SK-N-SH treated with all-trans-retinoic acid at 6 μM for 48 hours (cell line): ENCODE data around the gene TENT4B.

Experiments used
- ATAC-seq: fragments of 200-7000 bp; cut with Tn5 transposase; 3 replicates; pipeline ENCODE4 v1.9.1; 2020; ENCODE audit warnings: mild to moderate bottlenecking, moderate library complexity
- ARNTL ChIP-seq: fragments of 450-650 bp; formaldehyde crosslinking; IDR thresholded peaks from 2 replicates; pipeline ENCODE4 v1.5.0; 2020; ENCODE audit warnings: low read depth, mild to moderate bottlenecking, moderate library complexity, borderline replicate concordance
- BACH2 ChIP-seq: fragments of 250-450 bp; sonication (Bioruptor Pico); IDR thresholded peaks from 2 replicates; pipeline ENCODE4 v1.9.0; 2021; ENCODE audit warnings: mild to moderate bottlenecking, borderline replicate concordance
- CSDC2 ChIP-seq: fragments of 250-450 bp; sonication (Bioruptor Pico); IDR thresholded peaks from 2 replicates; pipeline ENCODE4 v1.5.0; 2020; ENCODE audit warnings: mild to moderate bottlenecking, moderate library complexity
- ESRRG ChIP-seq: fragments of 250-450 bp; sonication (Bioruptor Pico); IDR thresholded peaks from 2 replicates; pipeline ENCODE4 v1.6.1; 2021; ENCODE audit warnings: mild to moderate bottlenecking
- GLIS3 ChIP-seq: fragments of 250-450 bp; sonication (Bioruptor Pico); IDR thresholded peaks from 2 replicates; pipeline ENCODE4 v1.5.0; 2020; ENCODE audit warnings: mild to moderate bottlenecking, moderate library complexity
- OSR1 ChIP-seq: fragments of 250-450 bp; sonication (Bioruptor Pico); IDR thresholded peaks from 2 replicates; pipeline ENCODE4 v1.8.0; 2022; ENCODE audit warnings: moderate library complexity, mild to moderate bottlenecking, inconsistent platforms
- PPARA ChIP-seq: fragments of 250-450 bp; sonication (Bioruptor Pico); IDR thresholded peaks from 2 replicates; pipeline ENCODE4 v1.5.0; 2020; ENCODE audit warnings: mild to moderate bottlenecking, borderline replicate concordance
- RARB ChIP-seq: fragments of 250-450 bp; sonication (Bioruptor Pico); IDR thresholded peaks from 2 replicates; pipeline ENCODE4 v1.8.0; 2021; ENCODE audit warnings: mild to moderate bottlenecking, moderate library complexity
- SNAI2 ChIP-seq: fragments of 250-450 bp; sonication (Bioruptor Pico); IDR thresholded peaks from 2 replicates; pipeline ENCODE4 v1.5.0; 2020; ENCODE audit warnings: mild to moderate bottlenecking, moderate library complexity
- TCF4 ChIP-seq: fragments of 250-450 bp; sonication (Bioruptor Pico); IDR thresholded peaks from 2 replicates; pipeline ENCODE4 v1.8.0; 2021; ENCODE audit warnings: mild to moderate bottlenecking, moderate library complexity, borderline replicate concordance
- TOX ChIP-seq: fragments of 250-450 bp; sonication (Bioruptor Pico); IDR thresholded peaks from 2 replicates; pipeline ENCODE4 v1.8.0; 2021; ENCODE audit warnings: mild to moderate bottlenecking, moderate library complexity, borderline replicate concordance
- ZC3H10 ChIP-seq: fragments of 250-450 bp; sonication (Bioruptor Pico); IDR thresholded peaks from 2 replicates; pipeline ENCODE4 v1.5.1; 2021; ENCODE audit warnings: mild to moderate bottlenecking, moderate library complexity
- ZFP3 ChIP-seq: fragments of 250-450 bp; sonication (Bioruptor Pico); IDR thresholded peaks from 2 replicates; pipeline ENCODE4 v1.5.0; 2020; ENCODE audit warnings: mild to moderate bottlenecking, moderate library complexity
- ZFP30 ChIP-seq: fragments of 450-650 bp; formaldehyde crosslinking; IDR thresholded peaks from 2 replicates; pipeline ENCODE4 v1.5.0; 2022; ENCODE audit warnings: mild to moderate bottlenecking, moderate library complexity
- ZNF70 ChIP-seq: fragments of 450-650 bp; formaldehyde crosslinking; IDR thresholded peaks from 2 replicates; pipeline ENCODE4 v1.5.0; 2020; ENCODE audit warnings: mild to moderate bottlenecking, moderate library complexity
- ZNF8 ChIP-seq: fragments of 450-650 bp; formaldehyde crosslinking; IDR thresholded peaks from 2 replicates; pipeline ENCODE4 v1.5.0; 2020; ENCODE audit warnings: mild to moderate bottlenecking, moderate library complexity
- TF ChIP-seq, protein P1 (sequence below): fragments of 250-450 bp; sonication (Bioruptor Pico); IDR thresholded peaks from 2 replicates; pipeline ENCODE4 v1.8.0; 2021; ENCODE audit warnings: low read depth, mild to moderate bottlenecking, moderate library complexity, borderline replicate concordance
- TF ChIP-seq, protein P2 (sequence below): fragments of 250-450 bp; sonication (Bioruptor Pico); IDR thresholded peaks from 2 replicates; pipeline ENCODE4 v1.5.0; 2020; ENCODE audit warnings: mild to moderate bottlenecking, moderate library complexity
- TF ChIP-seq, protein P3 (sequence below): fragments of 250-450 bp; sonication (Bioruptor Pico); IDR thresholded peaks from 2 replicates; pipeline ENCODE4 v1.8.0; 2020; ENCODE audit warnings: mild to moderate bottlenecking, moderate library complexity, borderline replicate concordance
- TF ChIP-seq, protein P4 (sequence below): fragments of 250-450 bp; sonication (Bioruptor Pico); IDR thresholded peaks from 2 replicates; pipeline ENCODE4 v1.5.1; 2021; ENCODE audit warnings: mild to moderate bottlenecking, moderate library complexity

TENT4B gene

DNA sequence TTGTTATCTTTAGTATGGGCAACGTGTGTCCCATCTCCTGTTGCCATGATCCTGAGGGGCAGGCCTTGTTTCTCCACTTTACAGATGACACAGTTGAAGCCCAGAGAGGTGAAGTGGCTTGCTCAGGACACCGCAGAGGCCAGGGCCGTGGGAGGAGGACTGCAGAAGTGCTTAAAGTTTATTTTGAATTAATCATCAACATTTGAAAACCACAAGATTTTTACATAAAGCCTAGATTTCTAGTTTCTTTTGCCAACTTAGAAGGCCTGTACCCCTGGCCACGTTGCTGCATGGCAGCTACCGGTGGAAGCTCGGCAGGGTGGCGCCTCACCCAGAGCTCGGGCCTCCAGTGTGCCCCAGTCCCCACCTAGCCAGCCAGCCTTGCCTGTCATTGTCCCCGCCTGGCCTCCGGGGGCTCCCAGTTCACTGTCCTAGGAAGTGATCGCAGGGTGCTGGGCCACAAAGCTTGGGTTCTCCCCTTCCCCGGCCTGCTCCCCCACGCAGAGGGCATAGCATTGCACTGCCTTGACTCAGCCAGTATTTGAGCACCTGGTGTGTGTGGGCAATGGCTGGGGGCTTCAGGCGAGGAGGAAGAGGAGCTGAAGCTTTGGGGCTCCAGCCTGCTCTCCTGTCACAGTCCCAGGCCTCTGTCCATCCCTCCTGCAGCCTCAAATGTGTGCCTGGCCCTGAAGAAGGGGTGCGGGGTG, 98.4 kb downstream of the TENT4B start:
- TF ChIP-seq CSDC2 (CRISPR knock-in tag), result no peak
- no peak for TF ChIP-seq ESRRG (CRISPR knock-in tag)
- no peak for TF ChIP-seq ZNF8 (CRISPR knock-in tag)
- no peak for TF ChIP-seq ARNTL (CRISPR knock-in tag)
- TF ChIP-seq, all 23 proteins: peak for 0
- ATAC-seq, result peak; percentile 54

DNA sequence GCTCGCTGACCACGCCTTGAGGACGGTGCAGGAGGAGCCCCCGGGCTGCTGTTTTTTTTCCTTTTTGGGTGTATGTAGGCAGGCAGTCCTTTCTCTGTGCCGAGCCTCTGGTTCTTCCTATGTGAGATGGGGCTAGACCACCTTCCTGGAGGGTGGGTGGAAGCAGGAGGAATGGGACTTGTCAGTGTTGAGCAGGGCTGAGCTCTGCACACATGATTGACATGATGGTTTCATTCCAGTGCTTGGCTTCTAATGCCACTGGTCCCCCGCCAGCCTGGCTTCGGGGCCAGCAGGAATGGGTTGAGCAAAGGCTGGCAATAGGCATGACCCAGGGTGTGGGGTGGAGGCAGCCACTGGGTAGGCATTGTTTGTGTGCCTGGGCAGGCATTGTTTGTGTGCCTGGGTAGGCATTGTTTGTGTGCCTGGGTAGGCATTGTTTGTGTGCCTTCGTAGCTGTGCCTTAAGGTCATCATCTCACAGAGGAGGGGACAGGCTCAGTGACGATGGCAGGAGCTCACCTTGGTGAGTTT, 99.0 kb downstream of the TENT4B start:
- no peak for ATAC-seq
- TF ChIP-seq BACH2 (CRISPR knock-in tag), result no peak

DNA sequence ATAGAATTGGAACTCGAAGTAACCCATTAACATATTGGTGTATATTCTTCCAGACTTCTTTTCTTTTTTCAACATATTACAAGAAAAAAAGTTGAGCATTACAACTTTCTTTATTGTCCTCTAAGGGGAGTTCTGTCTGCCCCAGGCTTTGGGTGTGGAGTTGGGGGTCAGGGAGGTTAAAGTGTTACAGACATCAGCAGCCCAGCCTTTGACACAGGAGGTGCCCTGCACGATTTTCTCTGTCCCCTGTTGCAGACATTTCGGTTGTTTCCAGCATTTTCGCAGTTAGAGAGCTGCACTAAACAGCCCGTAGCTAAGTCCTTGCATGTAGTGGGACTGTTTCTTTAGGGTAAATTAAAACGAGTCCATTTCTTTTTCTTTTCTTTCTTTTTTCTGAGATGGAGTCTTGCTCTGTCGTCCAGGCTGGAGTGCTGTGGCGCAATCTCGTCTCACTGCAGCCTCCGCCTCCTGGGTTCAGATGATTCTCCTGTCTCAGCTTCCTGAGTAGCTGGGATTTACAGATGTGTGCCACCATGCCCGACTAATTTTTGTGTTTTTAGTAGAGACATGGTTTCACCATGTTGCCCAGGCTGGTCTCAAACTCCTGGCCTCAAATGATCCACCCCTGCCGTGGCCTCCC, 99.9 kb downstream of the TENT4B start:
- ATAC-seq, result no peak
- no peak for TF ChIP-seq OSR1 (CRISPR knock-in tag)
- TF ChIP-seq RARB (CRISPR knock-in tag), result no peak
- no peak for TF ChIP-seq ZNF70
- no peak for TF ChIP-seq ZC3H10 (CRISPR knock-in tag)
- no peak for TF ChIP-seq ZFP30 (CRISPR knock-in tag)
- TF ChIP-seq, protein P1, sequence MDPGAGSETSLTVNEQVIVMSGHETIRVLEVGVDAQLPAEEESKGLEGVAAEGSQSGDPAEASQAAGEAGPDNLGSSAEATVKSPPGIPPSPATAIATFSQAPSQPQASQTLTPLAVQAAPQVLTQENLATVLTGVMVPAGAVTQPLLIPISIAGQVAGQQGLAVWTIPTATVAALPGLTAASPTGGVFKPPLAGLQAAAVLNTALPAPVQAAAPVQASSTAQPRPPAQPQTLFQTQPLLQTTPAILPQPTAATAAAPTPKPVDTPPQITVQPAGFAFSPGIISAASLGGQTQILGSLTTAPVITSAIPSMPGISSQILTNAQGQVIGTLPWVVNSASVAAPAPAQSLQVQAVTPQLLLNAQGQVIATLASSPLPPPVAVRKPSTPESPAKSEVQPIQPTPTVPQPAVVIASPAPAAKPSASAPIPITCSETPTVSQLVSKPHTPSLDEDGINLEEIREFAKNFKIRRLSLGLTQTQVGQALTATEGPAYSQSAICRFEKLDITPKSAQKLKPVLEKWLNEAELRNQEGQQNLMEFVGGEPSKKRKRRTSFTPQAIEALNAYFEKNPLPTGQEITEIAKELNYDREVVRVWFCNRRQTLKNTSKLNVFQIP (CRISPR knock-in tag), result no peak
- no peak for TF ChIP-seq CSDC2 (CRISPR knock-in tag)
- no peak for TF ChIP-seq TOX
- TF ChIP-seq, protein P2, sequence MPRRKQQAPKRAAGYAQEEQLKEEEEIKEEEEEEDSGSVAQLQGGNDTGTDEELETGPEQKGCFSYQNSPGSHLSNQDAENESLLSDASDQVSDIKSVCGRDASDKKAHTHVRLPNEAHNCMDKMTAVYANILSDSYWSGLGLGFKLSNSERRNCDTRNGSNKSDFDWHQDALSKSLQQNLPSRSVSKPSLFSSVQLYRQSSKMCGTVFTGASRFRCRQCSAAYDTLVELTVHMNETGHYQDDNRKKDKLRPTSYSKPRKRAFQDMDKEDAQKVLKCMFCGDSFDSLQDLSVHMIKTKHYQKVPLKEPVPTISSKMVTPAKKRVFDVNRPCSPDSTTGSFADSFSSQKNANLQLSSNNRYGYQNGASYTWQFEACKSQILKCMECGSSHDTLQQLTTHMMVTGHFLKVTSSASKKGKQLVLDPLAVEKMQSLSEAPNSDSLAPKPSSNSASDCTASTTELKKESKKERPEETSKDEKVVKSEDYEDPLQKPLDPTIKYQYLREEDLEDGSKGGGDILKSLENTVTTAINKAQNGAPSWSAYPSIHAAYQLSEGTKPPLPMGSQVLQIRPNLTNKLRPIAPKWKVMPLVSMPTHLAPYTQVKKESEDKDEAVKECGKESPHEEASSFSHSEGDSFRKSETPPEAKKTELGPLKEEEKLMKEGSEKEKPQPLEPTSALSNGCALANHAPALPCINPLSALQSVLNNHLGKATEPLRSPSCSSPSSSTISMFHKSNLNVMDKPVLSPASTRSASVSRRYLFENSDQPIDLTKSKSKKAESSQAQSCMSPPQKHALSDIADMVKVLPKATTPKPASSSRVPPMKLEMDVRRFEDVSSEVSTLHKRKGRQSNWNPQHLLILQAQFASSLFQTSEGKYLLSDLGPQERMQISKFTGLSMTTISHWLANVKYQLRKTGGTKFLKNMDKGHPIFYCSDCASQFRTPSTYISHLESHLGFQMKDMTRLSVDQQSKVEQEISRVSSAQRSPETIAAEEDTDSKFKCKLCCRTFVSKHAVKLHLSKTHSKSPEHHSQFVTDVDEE (CRISPR knock-in tag), result no peak
- TF ChIP-seq SNAI2, result no peak
- no peak for TF ChIP-seq GLIS3 (CRISPR knock-in tag)
- TF ChIP-seq BACH2 (CRISPR knock-in tag), result no peak
- no peak for TF ChIP-seq PPARA (CRISPR knock-in tag)
- TF ChIP-seq, protein P3, sequence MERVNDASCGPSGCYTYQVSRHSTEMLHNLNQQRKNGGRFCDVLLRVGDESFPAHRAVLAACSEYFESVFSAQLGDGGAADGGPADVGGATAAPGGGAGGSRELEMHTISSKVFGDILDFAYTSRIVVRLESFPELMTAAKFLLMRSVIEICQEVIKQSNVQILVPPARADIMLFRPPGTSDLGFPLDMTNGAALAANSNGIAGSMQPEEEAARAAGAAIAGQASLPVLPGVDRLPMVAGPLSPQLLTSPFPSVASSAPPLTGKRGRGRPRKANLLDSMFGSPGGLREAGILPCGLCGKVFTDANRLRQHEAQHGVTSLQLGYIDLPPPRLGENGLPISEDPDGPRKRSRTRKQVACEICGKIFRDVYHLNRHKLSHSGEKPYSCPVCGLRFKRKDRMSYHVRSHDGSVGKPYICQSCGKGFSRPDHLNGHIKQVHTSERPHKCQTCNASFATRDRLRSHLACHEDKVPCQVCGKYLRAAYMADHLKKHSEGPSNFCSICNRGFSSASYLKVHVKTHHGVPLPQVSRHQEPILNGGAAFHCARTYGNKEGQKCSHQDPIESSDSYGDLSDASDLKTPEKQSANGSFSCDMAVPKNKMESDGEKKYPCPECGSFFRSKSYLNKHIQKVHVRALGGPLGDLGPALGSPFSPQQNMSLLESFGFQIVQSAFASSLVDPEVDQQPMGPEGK (CRISPR knock-in tag), result no peak
- TF ChIP-seq TCF4 (CRISPR knock-in tag), result no peak
- TF ChIP-seq, protein P4, sequence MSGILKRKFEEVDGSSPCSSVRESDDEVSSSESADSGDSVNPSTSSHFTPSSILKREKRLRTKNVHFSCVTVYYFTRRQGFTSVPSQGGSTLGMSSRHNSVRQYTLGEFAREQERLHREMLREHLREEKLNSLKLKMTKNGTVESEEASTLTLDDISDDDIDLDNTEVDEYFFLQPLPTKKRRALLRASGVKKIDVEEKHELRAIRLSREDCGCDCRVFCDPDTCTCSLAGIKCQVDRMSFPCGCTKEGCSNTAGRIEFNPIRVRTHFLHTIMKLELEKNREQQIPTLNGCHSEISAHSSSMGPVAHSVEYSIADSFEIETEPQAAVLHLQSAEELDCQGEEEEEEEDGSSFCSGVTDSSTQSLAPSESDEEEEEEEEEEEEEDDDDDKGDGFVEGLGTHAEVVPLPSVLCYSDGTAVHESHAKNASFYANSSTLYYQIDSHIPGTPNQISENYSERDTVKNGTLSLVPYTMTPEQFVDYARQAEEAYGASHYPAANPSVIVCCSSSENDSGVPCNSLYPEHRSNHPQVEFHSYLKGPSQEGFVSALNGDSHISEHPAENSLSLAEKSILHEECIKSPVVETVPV (CRISPR knock-in tag), result no peak
- TF ChIP-seq, all 23 proteins: peak for 0

DNA sequence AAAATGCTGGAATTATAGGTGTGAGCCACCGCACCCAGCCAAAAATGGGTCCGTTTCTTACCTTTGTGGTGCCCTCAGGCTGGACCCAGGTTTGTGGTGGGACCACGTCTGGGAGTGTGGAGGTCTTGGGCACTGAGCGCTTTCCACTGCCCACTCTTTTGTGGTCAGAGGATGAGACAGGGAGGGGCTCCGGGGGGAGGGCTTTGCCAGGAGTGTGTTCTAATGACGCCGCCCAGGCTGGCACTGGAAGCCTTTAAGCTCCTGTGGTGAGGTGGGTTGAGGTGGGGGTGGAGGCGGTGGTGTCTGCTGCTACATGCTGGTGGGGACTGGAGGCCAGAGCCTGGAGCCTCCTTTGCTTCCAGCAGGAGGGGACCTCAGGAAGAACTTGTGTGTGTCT, 100.4 kb downstream of the TENT4B start:
- ATAC-seq, result no peak
- TF ChIP-seq SNAI2 (no peak), ZNF70 (no peak), ZFP30 (CRISPR knock-in tag) (no peak), ZC3H10 (CRISPR knock-in tag) (no peak), BACH2 (CRISPR knock-in tag) (no peak), ZFP3 (no peak), TCF4 (CRISPR knock-in tag) (no peak), PPARA (CRISPR knock-in tag) (no peak), ZNF8 (CRISPR knock-in tag) (no peak)
